ENCODE data around the gene ZNF648.
"Not testable (repeated sequence)": the region's sequence is repeated elsewhere in the genome, so short reads cannot be mapped to it uniquely, and the experiment has no call there.

The ZNF648 gene, protein sequence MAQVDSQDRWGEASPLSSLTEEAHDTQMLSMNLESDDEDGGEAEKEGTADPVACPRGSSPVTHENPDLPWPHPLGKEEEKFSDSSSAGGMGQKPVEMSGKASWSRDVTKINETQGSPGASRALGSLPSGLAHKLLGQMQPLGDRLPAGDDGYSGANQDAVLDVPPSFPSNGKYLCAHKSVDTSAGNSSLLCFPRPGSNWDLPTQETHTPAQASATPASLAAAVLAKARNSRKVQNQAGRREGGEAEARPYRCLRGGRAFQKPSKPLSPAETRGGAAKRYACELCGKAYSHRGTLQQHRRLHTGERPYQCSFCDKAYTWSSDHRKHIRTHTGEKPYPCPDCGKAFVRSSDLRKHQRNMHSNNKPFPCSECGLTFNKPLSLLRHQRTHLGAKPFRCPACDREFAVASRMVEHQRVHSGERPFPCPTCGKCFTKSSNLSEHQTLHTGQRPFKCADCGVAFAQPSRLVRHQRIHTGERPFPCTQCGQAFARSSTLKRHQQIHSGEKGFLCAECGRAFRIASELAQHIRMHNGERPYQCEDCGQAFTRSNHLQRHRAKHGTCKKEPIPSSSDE

DNA sequence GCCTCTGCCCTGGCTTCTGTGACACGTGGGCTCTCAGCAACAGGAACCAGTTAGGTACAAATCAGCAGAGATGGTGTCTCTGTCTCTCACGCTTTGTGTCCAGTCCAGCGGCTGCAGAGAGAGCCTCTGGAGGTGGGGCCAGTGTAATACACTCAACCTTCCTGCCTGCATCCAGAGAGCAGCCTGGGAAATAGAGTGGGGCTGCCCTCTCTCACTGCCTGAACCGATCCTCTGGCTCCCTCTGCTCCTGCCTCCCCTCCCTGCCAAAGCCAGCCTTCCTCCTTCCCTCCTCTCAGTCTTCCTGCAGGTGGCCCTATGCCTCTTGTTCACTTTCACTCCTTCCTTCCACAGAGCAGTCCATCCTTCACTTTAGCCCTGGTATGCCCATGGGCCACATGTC, at the start of gene ZNF648:
ZNF648 (minus strand) TSS at position 119 of the 400 bp plus-strand sequence. CDS start 3,702 bp downstream, outside the sequence.
- no peak for DNase-seq

DNA sequence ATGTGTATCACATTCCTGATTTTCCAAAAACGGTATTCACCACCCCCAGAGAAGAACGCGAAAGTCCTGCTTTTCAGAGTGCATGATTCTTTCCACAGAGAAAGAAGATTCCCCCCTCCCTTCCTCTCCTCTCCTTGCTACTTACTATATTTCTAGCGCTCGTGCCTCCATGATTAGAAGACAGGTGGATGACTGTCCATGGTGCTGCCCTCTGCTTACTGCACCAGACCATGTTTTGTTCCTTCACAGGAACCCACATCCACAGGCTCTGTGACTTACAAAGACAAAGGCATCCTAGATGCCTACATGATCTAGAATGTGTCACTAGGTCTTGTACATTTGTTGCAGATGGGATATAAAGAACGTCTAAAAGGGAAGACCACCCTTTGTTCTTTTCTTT, 49.1 kb upstream of the ZNF648 start:
- no peak for DNase-seq

DNA sequence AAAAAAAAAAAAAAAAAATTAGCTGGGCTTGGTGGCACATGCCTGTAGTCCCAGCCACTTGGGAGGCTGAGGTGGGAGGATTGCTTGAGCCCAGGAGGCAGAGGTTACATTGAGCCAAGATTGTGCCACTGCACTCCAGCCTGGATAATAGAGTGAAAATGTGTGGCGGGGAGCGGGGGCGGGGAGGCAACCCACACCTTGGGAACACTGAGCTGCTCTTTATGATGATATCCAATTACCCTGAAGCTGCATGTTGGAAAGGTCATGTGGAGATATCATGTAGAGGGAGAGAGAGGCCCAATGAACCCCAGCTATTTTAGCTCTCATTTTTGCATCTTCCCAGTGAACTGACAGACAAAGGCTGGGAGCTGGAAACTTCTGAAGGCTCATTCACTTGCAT, 48.3 kb upstream of the ZNF648 start:
- no peak for DNase-seq

DNA sequence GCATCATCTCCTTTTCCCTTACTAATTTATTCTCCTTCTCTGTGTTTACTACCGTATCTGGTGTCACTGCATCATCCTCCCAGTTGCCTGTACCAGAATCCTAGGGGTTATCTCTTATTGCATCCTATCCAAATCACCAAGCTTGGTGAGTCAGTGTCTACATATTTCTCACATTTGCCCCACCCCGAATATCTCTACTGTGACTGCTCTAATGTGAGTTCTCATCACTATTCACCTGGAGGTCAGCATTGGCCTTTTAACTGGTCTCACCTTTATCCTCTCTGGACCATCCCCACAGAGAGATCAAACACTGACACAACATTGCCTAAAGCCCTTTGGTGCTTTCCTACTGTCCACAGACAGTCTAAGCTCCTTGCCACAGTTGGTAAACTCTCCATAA, 45.7 kb upstream of the ZNF648 start:
- DNase-seq: no peak

DNA sequence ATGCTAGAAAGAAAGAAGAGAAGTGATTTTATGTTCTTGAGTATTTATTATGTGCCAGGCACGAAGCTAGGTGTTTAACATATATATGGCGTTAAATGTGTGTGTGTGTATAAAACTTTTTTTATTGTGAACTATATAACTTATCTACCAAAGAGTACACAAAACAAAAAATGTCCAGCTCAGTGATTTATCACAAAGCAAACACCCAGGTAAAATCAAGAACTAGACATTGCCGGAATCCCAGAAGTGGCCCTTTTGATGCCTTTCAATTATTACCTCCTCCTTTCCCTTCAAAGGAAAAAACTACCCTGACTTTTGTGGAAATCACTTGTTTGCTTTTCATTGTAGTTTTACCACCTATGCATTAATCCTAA, 40.5 kb upstream of the ZNF648 start:
- no peak for DNase-seq

DNA sequence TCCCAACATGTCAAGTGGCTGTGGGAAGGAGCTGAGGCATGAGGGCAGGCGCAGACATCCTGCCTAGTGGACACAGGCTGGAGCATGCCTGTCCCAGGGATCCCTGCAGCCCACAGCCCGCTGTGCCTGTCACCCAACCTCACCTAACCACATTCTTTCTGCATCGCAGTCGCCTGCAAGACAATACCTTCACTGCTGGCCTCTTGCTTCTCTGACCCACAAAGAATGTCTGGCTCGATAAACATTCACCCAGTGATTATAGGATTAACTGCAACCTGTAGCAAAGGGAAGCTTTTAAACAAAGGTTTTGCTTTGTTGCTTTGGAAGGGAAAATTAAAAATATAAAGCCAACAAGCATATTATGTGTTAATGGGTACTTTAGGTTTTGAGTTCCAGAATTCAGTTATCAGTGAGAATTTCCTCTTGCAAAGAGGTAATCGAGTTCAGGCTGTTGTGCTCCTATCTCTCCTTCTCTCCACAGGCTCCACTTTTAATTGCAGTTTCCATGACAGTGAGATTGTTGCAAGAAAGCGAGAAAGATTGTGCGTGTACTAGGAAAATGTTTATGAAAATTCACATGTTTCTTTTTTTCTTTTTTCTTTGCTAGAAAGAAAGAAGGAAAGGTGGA, 40.0 kb upstream of the ZNF648 start:
- DNase-seq: no peak

DNA sequence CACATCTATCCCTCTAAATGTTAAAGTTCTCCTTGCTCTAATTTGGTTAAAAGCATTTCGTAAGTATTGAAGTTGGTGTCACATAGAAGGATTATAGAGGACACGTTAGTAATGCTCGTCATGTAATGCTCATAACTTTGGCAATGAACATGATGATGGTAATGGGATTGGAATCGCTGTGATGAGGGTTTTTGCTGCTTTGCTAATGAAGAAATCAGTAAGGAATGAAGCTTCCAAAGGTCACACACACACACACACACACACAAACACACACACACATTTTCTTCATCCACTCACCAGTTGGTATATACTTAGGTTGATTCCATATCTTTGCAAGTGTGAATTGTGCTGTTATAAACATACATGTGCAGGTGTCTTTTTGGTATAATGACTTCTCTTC, 36.8 kb upstream of the ZNF648 start:
- DNase-seq: no peak

DNA sequence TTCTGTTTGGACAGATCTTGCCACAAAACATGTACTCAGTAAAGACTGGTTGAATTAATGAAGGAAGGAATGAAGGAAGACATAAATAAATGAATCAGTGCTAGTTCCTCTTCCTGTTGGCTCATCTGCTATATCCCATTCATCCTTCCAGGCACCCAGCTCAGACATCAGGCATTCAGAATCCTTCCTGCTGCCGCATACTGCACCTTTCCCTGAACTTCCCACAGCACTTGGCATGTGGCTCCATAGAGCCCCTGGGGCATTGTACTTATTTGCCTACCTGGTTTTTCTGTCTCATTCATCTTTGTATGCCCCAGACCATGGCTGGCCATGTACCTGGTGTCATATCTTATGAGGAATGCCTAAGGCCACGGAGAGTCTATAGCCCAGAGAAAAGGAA, 34.4 kb upstream of the ZNF648 start:
- DNase-seq: peak; percentile 18

DNA sequence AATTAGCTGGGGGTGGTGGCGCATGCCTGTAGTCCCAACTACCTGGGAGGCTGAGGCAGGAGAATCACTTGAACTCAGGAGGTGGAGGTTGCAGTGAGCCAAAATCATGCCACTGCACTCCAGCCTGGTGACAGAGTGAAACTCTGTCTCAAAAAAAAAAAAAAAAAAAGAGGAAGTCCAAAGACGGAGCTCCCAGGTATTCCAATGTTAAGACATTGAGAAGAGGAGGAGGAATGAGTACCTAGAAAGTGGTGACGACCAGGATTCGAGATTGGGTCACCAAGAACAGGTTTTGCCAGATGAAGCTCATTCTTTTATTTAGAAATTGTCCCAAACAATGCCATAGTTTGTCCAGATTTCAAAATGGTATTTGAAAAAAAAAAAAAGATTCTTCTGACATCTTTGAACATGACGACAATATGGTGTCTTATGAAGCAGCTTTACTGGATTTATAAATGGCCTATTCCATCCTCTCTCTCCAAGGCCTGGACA, 33.0 kb upstream of the ZNF648 start:
- DNase-seq: not testable (repeated sequence)

DNA sequence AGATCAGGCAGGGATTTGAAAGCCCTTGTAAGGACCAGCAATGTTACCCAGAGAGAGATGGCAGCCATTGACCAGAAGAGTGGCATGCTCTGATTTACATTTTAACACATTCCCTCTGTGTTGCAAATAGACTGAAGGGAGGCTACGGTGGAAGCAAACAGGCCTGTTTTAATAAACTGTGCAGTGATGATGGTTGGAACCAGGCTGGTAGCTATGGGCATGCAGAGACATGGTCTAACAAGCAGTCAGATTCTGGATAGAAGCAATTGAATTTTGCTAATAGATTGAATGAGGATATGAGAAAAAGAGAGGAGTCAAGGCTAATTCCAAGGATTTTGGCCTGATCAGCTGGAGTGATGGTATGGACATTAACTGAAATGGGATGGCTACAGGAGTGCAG, 32.3 kb upstream of the ZNF648 start:
- DNase-seq: no peak

DNA sequence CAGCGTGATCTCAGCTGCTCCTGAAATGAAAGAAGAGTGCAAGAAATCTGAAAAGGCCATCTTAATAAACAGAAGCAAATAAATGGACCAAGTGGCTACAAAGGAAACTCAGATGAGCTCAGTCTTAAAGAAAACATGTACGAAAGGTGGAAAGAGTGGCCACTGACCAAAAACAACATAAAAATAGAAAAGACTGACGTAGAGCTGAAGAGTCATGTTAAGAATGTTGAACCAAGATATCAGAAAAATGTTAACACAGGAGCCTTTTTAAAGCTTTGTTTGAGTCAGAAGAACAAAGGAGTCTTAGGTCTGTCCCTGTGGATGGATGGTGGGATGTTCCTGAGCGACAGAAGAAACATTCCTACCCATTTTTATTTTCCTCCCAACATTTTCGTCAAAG, 30.8 kb upstream of the ZNF648 start:
- no peak for DNase-seq

DNA sequence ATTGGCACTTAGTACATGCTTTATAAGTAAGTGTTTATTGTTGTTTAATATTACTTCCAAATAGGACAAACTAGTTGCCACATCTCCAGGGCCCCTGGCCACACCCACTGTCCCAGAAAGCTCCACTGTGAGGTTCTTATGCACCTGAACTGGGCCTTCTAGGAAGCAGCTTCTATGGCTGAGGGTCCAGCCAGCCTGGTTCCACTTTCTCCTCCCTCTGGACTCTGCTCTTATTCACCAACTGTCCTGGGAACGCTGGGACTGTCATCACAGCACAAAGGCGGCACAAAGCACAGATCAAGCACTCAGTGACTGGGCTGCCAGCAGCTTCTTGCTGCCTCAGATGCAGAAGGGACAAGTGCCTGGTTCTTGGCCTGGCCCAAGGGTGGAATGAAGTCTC, 29.6 kb upstream of the ZNF648 start:
- no peak for DNase-seq

DNA sequence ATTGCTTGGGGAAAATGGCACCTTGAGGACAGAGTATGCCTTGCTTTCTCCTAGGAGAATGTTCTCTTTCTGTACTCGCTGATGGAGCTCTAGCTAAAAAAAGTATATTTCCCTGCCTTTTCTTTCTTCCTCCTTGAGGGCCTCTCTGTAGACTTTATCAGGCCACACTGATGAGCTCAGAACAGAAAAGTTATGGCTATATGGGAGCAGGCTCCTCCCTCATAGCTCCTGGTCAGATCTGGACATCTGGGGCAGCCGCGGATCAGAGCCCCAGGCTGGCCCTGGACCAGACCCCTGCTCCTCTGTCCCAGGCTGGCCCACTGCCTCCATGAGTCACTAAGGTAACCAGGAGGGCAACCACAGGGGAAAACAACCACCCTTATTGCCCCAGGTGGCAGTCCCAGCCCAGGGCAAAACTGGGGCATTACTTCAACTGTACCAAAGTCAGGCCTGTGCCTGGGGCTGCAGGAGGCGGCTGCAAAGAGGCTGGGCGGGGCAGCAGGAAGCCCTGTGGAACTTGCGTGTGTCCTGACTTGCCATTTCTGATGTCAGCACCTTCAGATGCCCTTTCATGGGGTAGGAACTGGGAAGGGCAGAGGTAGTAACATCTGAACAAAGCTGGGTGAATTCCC, 26.3 kb upstream of the ZNF648 start:
- DNase-seq: no peak

DNA sequence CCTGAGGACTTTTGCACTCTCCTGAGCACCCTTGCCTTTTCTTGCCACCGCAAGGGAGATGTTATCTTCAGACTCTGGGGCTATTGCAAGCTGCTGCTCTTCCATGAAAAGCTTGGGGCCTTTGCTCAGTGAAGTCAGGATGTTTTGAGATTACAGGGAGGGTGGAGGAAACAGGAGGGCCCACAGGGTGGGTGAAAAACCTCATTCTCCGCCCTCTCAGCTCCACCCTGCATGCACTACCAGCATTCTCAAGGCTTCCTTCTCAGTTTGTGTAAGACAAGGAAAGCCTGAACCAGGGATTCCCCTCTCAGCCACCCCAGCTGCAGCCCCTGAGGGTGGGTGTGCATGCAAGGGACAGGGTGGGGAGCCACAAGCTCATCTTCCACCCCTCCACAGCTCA, 25.8 kb upstream of the ZNF648 start:
- no peak for DNase-seq

DNA sequence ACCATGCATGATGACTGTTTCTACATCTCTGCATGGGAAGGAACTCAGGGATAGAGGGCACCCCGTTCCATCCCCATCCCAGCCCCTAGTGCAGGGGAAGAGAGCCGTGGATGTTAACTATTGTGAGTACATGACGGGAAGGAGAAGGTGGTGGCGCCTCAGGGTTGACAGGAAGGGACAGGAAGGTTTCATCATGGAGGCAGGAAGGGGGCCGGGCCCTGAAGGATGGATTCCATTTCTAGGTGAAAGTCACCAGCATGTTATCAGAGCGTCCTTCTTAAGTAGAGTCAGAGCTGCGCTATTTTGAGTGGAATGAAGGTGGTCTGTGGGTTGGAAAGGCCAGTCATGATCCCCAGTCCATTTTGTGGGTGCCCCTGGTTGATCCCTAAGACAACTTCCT, 25.1 kb upstream of the ZNF648 start:
- no peak for DNase-seq

DNA sequence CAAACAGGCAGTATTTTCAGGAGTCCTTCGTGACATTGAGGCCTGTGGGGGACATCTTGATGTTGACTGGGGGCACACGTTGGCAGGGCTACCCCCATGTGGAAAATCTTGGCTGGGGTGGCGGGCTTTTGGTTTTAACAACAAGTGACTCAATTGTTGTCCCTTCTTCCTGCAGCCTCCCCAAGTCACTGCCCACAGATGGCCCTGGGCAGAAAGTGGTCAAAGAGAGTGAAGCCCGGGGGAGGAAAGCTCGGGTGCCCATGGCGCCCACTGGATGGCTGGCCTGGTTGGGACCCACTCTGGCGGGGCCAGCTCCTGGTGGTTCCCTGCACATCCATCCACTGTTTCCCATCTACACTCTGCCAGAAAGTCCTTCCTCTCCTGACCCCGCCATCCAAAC, 24.6 kb upstream of the ZNF648 start:
- DNase-seq: no peak

DNA sequence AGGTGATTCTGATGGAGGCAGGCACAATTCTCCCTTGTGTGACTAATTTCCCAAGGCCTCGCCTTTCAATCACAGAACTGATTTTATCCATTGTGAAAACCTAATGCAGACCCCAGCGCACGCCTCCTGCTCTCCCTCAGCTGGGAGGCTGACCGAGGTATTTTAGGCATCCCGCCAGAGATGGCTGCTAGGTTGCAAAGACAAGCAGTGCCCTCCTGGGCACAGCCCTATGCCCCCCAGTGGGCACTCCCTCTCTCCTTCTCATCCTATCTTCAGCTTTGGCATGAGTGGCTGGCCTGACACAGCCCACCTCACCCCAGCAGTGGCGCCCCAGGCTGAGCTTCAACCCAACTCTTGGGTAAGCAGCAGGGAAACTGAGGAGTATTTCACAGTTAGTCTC, 24.2 kb upstream of the ZNF648 start:
- DNase-seq: no peak

DNA sequence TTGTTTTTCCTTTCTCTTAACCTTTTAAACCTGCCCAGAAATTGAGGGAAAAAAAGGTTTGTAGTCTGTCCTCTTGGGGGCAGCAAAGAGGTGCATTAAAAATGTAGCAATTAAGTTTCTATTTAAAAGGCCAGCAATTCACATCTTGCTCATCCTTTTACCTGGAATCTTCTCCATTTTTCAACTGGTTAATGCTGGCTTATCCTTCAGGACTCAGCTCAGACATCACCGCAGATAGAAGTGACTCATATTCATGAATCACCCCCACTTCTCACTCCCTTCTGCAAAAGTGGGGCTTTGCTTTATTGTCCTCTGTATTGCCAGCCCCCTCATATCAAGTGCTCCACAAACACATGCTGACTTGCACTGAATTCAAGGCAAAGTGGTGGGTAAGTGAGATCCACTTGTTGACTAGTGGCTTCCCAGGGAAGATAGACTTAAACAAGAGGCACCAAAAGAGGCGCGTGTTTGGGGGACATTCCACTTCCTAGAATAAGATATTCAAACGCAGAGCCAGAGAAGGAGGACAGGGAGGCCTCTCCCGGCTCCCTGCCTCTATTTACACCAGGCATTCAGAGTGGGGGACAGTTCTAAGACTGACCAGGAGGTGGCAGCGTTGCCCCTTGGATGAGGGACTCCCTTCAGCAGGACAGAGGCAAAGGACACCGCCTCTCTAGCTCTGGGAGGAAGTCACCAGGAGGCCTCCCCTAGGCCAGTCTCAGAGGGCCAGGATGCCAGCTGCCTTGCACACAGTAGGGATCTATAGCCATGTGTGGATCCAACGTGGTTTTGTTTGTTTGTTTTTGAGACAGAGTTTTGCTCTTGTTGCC, 23.2 kb upstream of the ZNF648 start:
- DNase-seq: peak; percentile 79

DNA sequence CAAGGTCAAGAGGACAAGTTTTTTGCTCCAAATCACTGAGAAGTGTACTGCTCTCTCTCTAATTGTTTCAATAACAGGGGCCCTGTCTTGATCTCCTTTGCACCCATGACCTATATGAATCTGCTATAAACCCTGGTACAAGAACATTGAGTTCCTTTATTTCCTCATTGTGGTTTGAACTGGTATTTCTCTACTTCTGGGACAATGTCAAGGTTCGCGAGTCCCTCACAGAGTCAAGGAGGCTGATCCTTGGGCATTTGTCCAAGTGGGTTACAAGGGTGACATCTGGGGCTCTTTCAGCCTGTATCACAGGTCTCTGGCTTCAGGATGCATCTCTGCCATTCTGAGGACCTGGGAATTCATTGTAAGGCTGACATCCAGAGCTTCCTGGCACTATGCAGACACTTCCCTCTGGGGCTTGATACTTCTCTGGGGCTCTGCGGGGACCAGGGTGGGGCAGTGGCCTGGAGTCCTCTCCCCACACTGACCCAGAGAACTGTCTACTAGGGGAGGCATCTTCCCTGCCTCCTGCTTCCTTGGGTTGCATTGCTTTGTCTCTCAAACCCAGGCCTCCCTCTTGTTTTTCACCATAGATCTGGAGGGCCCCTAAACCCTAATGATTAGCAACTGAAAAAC, 22.5 kb upstream of the ZNF648 start:
- DNase-seq: no peak

DNA sequence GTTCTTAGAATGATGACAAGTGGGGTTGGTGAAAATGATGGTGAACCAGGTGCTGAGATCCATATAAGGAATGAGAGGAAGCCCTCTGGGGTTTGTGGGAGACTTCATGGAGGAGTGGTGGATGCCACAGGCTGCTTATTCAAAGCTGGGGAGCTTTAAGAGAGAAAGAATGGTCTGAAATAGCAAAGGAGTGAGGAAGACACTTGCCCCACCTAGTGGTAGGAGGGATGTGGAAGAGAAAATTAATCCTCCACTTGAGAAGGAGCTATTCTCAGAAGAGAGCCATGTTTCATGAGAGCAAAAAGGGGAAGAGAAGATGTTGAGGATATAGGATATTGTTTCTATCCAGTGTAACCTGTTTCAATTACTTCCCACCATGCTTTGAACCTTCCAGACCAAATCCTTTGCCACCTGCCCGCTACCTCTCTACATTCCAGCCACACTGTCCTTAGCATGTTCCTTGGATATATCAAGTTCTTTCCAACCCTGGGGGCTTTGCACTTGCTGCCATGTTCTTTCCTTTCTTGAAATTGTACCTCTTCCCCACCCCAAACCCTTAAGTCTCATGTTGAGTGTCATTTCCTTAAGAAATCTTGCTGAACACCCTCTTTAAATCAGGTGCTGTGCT, 19.6 kb upstream of the ZNF648 start:
- DNase-seq: peak; percentile 56

DNA sequence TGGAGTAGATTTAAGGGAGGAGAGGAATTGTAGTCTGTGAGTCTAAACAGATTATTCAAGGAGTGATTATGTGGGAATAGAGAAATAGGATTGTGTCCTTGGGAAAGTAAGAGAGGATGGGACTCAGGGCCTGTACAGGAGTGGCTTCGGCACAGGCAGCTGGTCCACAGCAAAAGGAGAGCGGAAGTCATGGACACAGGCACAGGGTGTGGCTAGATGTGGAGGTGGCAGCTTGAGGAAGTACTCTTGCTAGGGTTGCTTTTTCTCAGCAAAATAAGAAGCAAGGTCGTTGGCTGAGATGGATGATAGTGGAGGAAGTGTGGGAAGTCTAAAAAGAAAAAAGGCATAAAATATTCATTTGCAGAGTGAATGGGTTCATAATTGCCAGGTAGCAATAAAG, 18.5 kb upstream of the ZNF648 start:
- no peak for DNase-seq

DNA sequence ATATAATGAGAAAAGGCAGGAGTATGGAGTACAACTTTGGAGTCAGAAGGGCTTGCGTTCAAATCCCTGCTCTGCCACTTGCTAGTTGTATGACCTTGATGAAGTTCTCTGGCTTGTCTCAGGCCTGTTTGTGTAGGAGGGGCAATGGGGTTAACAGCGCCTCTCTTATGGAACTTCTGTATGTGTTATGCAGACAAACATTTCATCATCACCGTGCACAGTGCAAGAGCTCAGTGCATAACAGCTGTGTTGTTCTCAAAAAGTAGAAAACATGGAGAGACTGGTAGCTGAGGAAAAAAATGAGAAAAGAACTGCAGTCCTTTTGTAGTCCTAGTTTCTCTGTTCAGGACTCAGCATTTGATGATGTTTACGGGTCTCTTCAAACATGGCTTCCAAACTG, 10.4 kb upstream of the ZNF648 start:
- no peak for DNase-seq
